Measurements from ENCODE around the gene FUT7.
A peak's percentile ranks its signal among the peaks of the same experiment; 100 is the strongest.

Gene FUT7

GRCh38 chr9:137031904-137032640, at the start of gene FUT7:
TSS of gene FUT7 (minus strand) at chr9:137032088. CDS start at chr9:137031991, 97 bp downstream.
- DNase-seq: no peak

GRCh38 chr9:137080260-137081122, 48.6 kb upstream of the FUT7 start:
- DNase-seq: no peak

- no peak for DNase-seq
Measured at GRCh38 chr9:137079401-137079787, 47.5 kb upstream of the FUT7 start.

- no peak for DNase-seq
Measured at GRCh38 chr9:137078701-137079400, 47.0 kb upstream of the FUT7 start.

- no peak for DNase-seq
Measured at GRCh38 chr9:137077758-137078693, 46.1 kb upstream of the FUT7 start.

- no peak for DNase-seq
Measured at GRCh38 chr9:137077010-137077747, 45.3 kb upstream of the FUT7 start, which contains the start of gene UAP1L1. TSS of gene UAP1L1 (plus strand) at chr9:137077517. CDS start at chr9:137077533, 16 bp downstream.

GRCh38 chr9:137076636-137077009, 44.7 kb upstream of the FUT7 start:
- DNase-seq: no peak

GRCh38 chr9:137075275-137075775, 43.4 kb upstream of the FUT7 start:
- no peak for DNase-seq

GRCh38 chr9:137074657-137075274, 42.9 kb upstream of the FUT7 start:
- DNase-seq: no peak

GRCh38 chr9:137073992-137074399, 42.1 kb upstream of the FUT7 start:
- DNase-seq: no peak

- DNase-seq: no peak
Measured at GRCh38 chr9:137071282-137071681, 39.4 kb upstream of the FUT7 start.

- no peak for DNase-seq
Measured at GRCh38 chr9:137070906-137071275, 39.0 kb upstream of the FUT7 start.

- DNase-seq: peak; percentile 78
Measured at GRCh38 chr9:137070201-137070905, 38.5 kb upstream of the FUT7 start, which contains the start of gene SAPCD2. TSS of gene SAPCD2 (minus strand) at chr9:137070557. CDS start at chr9:137070460, 97 bp downstream.

GRCh38 chr9:137069508-137070091, 37.7 kb upstream of the FUT7 start:
- DNase-seq: no peak

- DNase-seq: no peak
Measured at GRCh38 chr9:137068539-137069507, 36.9 kb upstream of the FUT7 start.

GRCh38 chr9:137067860-137068538, 36.1 kb upstream of the FUT7 start:
- peak; percentile 55 for DNase-seq

GRCh38 chr9:137066096-137066861, 34.4 kb upstream of the FUT7 start:
- no peak for DNase-seq

Data from NCI-H1694 (cell line).